HCT116 (cell line): Measurements from ENCODE around the gene ISYNA1. TPM values are rescaled to one million over a fixed set of nuclear protein-coding genes. Genes with fewer than 3 reads are reported as not detected.

Source experiments
- ATAC-seq: fragments of 200-7000 bp; cut with Tn5 transposase; 2 replicates; pipeline ENCODE4 v1.9.1; 2020; ENCODE audit warnings: mild to moderate bottlenecking, moderate library complexity
- BruUV-seq: library from RNA; stranded (reverse); fragments of 400-500 nt; replicated peaks from 2 replicates; lab custom pipeline; 2021; lab: Mats Ljungman, UMichigan
- CTCF ChIA-PET: fragments of 300-600 bp; sonication (Branson Sonifier 250); formaldehyde crosslinking; loops from one replicate; lab custom pipeline; 2021; ENCODE audit warnings: antibody characterized with exemption; lab: Charles Lee
- POLR2A ChIA-PET: fragments of 300-600, 350-600 bp; sonication (Branson Sonifier 250); formaldehyde crosslinking; loops from one replicate; lab custom pipeline; 2021; ENCODE audit warnings: antibody characterized with exemption; lab: Charles Lee
- RAD21 ChIA-PET, 2 experiments: fragments of 300-600 bp; sonication (Branson Sonifier 250); formaldehyde crosslinking; loops; one replicate each; lab custom pipeline; 2023; ENCODE audit warnings: low total read pairs in 2 of 2; ENCODE audit not compliant: uncharacterized antibody in 2 of 2, unreplicated experiment in 2 of 2, low non-redundant PET in 1 of 2; lab: Charles Lee
- DNase-seq: peaks from one replicate; pipeline ENCODE4 v3.0.0-alpha.2; 2010; ENCODE audit warnings: low read depth, low spot score
- H2AFZ ChIP-seq: fragments of 200-600 bp; shearing (Covaris generic), sonication (generic); 2 replicates; pipeline ENCODE4 v1.6.1; 2017; ENCODE audit warnings: low read depth, mixed run types, mixed read lengths, antibody characterized with exemption, low read length; ENCODE audit not compliant: poor library complexity, severe bottlenecking
- H3K27ac ChIP-seq: 2 replicates; pipeline ENCODE4 v1.5.1; 2012; ENCODE audit warnings: low read depth, low read length
- H3K27me3 ChIP-seq: fragments of 200-600 bp; sonication (generic); 2 replicates; pipeline ENCODE4 v1.6.1; 2016; ENCODE audit warnings: mixed run types, low read length, mixed read lengths; ENCODE audit not compliant: insufficient read depth
- H3K36me3 ChIP-seq, 2 experiments: fragments of 200-500 bp in 1 of 2; fragments of 200-600 bp in 1 of 2; sonication (Bioruptor generic) in 1 of 2; sonication (generic) in 1 of 2; 2 replicates each; pipeline versions ENCODE4 v1.5.1 to v1.6.1; 2014 to 2016; ENCODE audit warnings: low read length in 2 of 2, inconsistent platforms in 1 of 2, mixed read lengths in 1 of 2, mixed run types in 1 of 2; ENCODE audit not compliant: insufficient read depth in 2 of 2, control insufficient read depth in 1 of 2
- H3K4me1 ChIP-seq, 2 experiments: fragments of 200-600 bp in 1 of 2; sonication (generic) in 1 of 2; 2 replicates each; pipeline versions ENCODE4 v1.5.1 to v1.6.1; 2012 to 2017; ENCODE audit warnings: low read length in 2 of 2, inconsistent platforms in 1 of 2, mild to moderate bottlenecking in 1 of 2, mixed read lengths in 1 of 2, mixed run types in 1 of 2, moderate library complexity in 1 of 2; ENCODE audit not compliant: insufficient read depth in 2 of 2, control insufficient read depth in 1 of 2
- H3K4me2 ChIP-seq: fragments of 200-600 bp; sonication (generic); 2 replicates; pipeline ENCODE4 v1.6.1; 2017; ENCODE audit warnings: mixed run types, low read length, mixed read lengths
- H3K4me3 ChIP-seq, 2 experiments: fragments of 200-600 bp in 1 of 2; sonication (generic) in 1 of 2; replicated peaks in 1 of 2; 2 replicates each; pipeline ENCODE4 v1.5.1; 2011 to 2016; ENCODE audit warnings: low read length in 2 of 2, control low read depth in 1 of 2, low read depth in 1 of 2, mild to moderate bottlenecking in 1 of 2, mixed read lengths in 1 of 2, mixed run types in 1 of 2
- H3K79me2 ChIP-seq: fragments of 200-600 bp; sonication (generic); 2 replicates; pipeline ENCODE4 v1.6.1; 2017; ENCODE audit warnings: mild to moderate bottlenecking, mixed run types, low read length, moderate library complexity, mixed read lengths; ENCODE audit not compliant: insufficient read depth
- H3K9ac ChIP-seq: fragments of 200-600 bp; sonication (generic); 2 replicates; pipeline ENCODE4 v1.6.1; 2016; ENCODE audit warnings: low read length, mixed read lengths
- H3K9me2 ChIP-seq: fragments of 200-600 bp; sonication (generic), shearing (Covaris generic); 2 replicates; pipeline ENCODE4 v1.6.1; 2017; ENCODE audit warnings: mixed run types, mild to moderate bottlenecking, moderate library complexity; ENCODE audit not compliant: insufficient read depth
- H3K9me3 ChIP-seq, 2 experiments: fragments of 200-500 bp in 1 of 2; fragments of 200-600 bp in 1 of 2; sonication (Bioruptor generic) in 1 of 2; sonication (generic) in 1 of 2; 2 replicates each; pipeline ENCODE4 v1.6.1; 2014 to 2017; ENCODE audit warnings: low read length in 2 of 2, mixed read lengths in 2 of 2, inconsistent platforms in 1 of 2, low read depth in 1 of 2, mild to moderate bottlenecking in 1 of 2, mixed run types in 1 of 2, moderate library complexity in 1 of 2; ENCODE audit not compliant: control insufficient read depth in 1 of 2, insufficient read depth in 1 of 2
- H4K20me1 ChIP-seq: fragments of 200-600 bp; sonication (generic), shearing (Covaris generic); 2 replicates; pipeline ENCODE4 v1.6.1; 2017; ENCODE audit warnings: mixed run types, mild to moderate bottlenecking, moderate library complexity; ENCODE audit not compliant: insufficient read depth
- CBX3 ChIP-seq: IDR thresholded peaks from 2 replicates; pipeline ENCODE4 v1.6.1; 2012; ENCODE audit warnings: low read depth
- EGR1 ChIP-seq: IDR thresholded peaks from 2 replicates; pipeline ENCODE4 v1.6.1; 2012; ENCODE audit warnings: low read depth
- ELF1 ChIP-seq: IDR thresholded peaks from 2 replicates; pipeline ENCODE4 v1.6.1; 2012; ENCODE audit warnings: low read depth, borderline replicate concordance
- EZH2phosphoT487 ChIP-seq: fragments of 200-600 bp; IDR thresholded peaks from 2 replicates; pipeline ENCODE4 v1.6.1; 2018; ENCODE audit warnings: antibody characterized with exemption, borderline replicate concordance
- FOSL1 ChIP-seq: IDR thresholded peaks from 2 replicates; pipeline ENCODE4 v1.6.1; 2012; ENCODE audit warnings: low read depth
- MAX ChIP-seq: IDR thresholded peaks from 2 replicates; pipeline ENCODE4 v1.6.1; 2012
- POLR2A ChIP-seq: IDR thresholded peaks from 2 replicates; pipeline ENCODE4 v1.7.0; 2011; ENCODE audit warnings: borderline replicate concordance; ENCODE audit not compliant: insufficient read depth, insufficient read length; ENCODE audit errors: extremely low read depth
- POLR2AphosphoS5 ChIP-seq: IDR thresholded peaks from 2 replicates; pipeline ENCODE4 v1.6.1; 2011; ENCODE audit warnings: mild to moderate bottlenecking, low read depth, low read length, moderate library complexity
- SIN3A ChIP-seq: IDR thresholded peaks from 2 replicates; pipeline ENCODE4 v1.6.1; 2012; ENCODE audit warnings: low read depth
- SP1 ChIP-seq: IDR thresholded peaks from 2 replicates; pipeline ENCODE4 v1.6.1; 2012; ENCODE audit warnings: low read depth
- SRF ChIP-seq: IDR thresholded peaks from 2 replicates; pipeline ENCODE4 v1.6.1; 2012; ENCODE audit warnings: low read depth
- TCF7L2 ChIP-seq: IDR thresholded peaks from 2 replicates; pipeline ENCODE4 v1.7.0; 2011; ENCODE audit warnings: borderline replicate concordance, inconsistent platforms; ENCODE audit not compliant: insufficient read depth, insufficient read length; ENCODE audit errors: extremely low read depth
- ZFX ChIP-seq: fragments of 450-650 bp; IDR thresholded peaks from 2 replicates; pipeline ENCODE4 v1.6.1; 2017
- ZNF274 ChIP-seq: fragments of 200-500 bp; sonication (Bioruptor generic); IDR thresholded peaks from 2 replicates; pipeline ENCODE4 v1.6.1; 2014; ENCODE audit warnings: mild to moderate bottlenecking, low read depth, low read length, inconsistent platforms
- intact Hi-C: fragments of 100-400 bp; cut with micrococcal nuclease; formaldehyde crosslinking; loops from 2 replicates; pipeline ENCODE4 v1.10.0; 2022
- total RNA-seq: library from RNA; stranded (reverse); gene quantifications from one replicate; pipeline ENCODE4 v1.2.1, GENCODE V29; 2021; ENCODE audit not compliant: unreplicated experiment
- TF ChIP-seq, protein P1 (sequence below): IDR thresholded peaks from 2 replicates; pipeline ENCODE4 v1.6.1; 2011; ENCODE audit warnings: mild to moderate bottlenecking, low read length, moderate library complexity; ENCODE audit not compliant: insufficient replicate concordance; ENCODE audit errors: extremely low read depth
- TF ChIP-seq, protein P2 (sequence below): IDR thresholded peaks from 2 replicates; pipeline ENCODE4 v1.6.1; 2012; ENCODE audit warnings: low read depth
- TF ChIP-seq, protein P3 (sequence below): IDR thresholded peaks from 2 replicates; pipeline ENCODE4 v1.6.1; 2012

ISYNA1 gene
- total RNA-seq, 1 experiment from 2014 or later, result 365 TPM

- no peak for TF ChIP-seq POLR2AphosphoS5
- TF ChIP-seq POLR2A, result no peak
- no peak for TF ChIP-seq CBX3
- no peak for TF ChIP-seq SRF
- no peak for TF ChIP-seq MAX
- TF ChIP-seq EZH2phosphoT487, result no peak
- no peak for TF ChIP-seq ZFX
- TF ChIP-seq, protein P1, sequence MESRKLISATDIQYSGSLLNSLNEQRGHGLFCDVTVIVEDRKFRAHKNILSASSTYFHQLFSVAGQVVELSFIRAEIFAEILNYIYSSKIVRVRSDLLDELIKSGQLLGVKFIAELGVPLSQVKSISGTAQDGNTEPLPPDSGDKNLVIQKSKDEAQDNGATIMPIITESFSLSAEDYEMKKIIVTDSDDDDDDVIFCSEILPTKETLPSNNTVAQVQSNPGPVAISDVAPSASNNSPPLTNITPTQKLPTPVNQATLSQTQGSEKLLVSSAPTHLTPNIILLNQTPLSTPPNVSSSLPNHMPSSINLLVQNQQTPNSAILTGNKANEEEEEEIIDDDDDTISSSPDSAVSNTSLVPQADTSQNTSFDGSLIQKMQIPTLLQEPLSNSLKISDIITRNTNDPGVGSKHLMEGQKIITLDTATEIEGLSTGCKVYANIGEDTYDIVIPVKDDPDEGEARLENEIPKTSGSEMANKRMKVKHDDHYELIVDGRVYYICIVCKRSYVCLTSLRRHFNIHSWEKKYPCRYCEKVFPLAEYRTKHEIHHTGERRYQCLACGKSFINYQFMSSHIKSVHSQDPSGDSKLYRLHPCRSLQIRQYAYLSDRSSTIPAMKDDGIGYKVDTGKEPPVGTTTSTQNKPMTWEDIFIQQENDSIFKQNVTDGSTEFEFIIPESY, result no peak
- no peak for TF ChIP-seq EGR1
Observed at GRCh38 chr19:18423258-18424020, 14.5 kb downstream of the ISYNA1 start (continued).

GRCh38 chr19:18422530-18423191, 15.3 kb downstream of the ISYNA1 start:
- H3K36me3 ChIP-seq, result no peaks in the 10 kb centered on the region; a peak in 2 of 4 replicates
- no peak overlapping the region for H2AFZ ChIP-seq
- H3K9ac ChIP-seq, result no peak overlapping the region
- no peak overlapping the region; the same call in 1 of the 2 replicates for H3K27ac ChIP-seq
- DNase-seq, result no peak
- H4K20me1 ChIP-seq, result no peaks in the 10 kb centered on the region
- ATAC-seq, result no peak
- H3K9me3 ChIP-seq, result no peaks in the 10 kb centered on the region
- H3K9me2 ChIP-seq, result no peaks in the 10 kb centered on the region
- ChIA-PET POLR2A (no interaction called here), CTCF (no interaction called here), RAD21 (no interaction called here)
- no peaks in the 10 kb centered on the region for H3K27me3 ChIP-seq
- H3K4me3 ChIP-seq, result no peak overlapping the region
- no peak overlapping the region for H3K4me2 ChIP-seq
- intact Hi-C loops, result no loop called here
- H3K79me2 ChIP-seq, result peaks cover 78% of the 10 kb centered on the region
- H3K4me1 ChIP-seq, result peaks cover 33 to 64% of the 10 kb centered on the region in 2 experiments
- BruUV-seq, result no TSS peak
- TF ChIP-seq, protein P2, sequence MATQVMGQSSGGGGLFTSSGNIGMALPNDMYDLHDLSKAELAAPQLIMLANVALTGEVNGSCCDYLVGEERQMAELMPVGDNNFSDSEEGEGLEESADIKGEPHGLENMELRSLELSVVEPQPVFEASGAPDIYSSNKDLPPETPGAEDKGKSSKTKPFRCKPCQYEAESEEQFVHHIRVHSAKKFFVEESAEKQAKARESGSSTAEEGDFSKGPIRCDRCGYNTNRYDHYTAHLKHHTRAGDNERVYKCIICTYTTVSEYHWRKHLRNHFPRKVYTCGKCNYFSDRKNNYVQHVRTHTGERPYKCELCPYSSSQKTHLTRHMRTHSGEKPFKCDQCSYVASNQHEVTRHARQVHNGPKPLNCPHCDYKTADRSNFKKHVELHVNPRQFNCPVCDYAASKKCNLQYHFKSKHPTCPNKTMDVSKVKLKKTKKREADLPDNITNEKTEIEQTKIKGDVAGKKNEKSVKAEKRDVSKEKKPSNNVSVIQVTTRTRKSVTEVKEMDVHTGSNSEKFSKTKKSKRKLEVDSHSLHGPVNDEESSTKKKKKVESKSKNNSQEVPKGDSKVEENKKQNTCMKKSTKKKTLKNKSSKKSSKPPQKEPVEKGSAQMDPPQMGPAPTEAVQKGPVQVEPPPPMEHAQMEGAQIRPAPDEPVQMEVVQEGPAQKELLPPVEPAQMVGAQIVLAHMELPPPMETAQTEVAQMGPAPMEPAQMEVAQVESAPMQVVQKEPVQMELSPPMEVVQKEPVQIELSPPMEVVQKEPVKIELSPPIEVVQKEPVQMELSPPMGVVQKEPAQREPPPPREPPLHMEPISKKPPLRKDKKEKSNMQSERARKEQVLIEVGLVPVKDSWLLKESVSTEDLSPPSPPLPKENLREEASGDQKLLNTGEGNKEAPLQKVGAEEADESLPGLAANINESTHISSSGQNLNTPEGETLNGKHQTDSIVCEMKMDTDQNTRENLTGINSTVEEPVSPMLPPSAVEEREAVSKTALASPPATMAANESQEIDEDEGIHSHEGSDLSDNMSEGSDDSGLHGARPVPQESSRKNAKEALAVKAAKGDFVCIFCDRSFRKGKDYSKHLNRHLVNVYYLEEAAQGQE, result no peak
- TF ChIP-seq, protein P3, sequence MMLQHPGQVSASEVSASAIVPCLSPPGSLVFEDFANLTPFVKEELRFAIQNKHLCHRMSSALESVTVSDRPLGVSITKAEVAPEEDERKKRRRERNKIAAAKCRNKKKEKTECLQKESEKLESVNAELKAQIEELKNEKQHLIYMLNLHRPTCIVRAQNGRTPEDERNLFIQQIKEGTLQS, result no peak
- TF ChIP-seq FOSL1 (no peak), SRF (no peak), EZH2phosphoT487 (no peak), ZNF274 (no peak), ELF1 (no peak), SP1 (no peak), POLR2AphosphoS5 (no peak), MAX (no peak), ZFX (no peak), TCF7L2 (no peak), SIN3A (no peak)
